HEK293 (cell line): Measurements from ENCODE around the gene PHF5A.
A peak's percentile ranks its signal among the peaks of the same experiment; 100 is the strongest.

ENCODE experiments used
- CTCF ChIA-PET: fragments of 350-600 bp; formaldehyde crosslinking; extraction: SDS; loops from one replicate; lab custom pipeline; 2021; ENCODE audit warnings: antibody characterized with exemption; lab: Yijun Ruan, JAX
- POLR2A ChIA-PET: fragments of 300-600 bp; formaldehyde crosslinking; extraction: SDS; loops from one replicate; lab custom pipeline; 2020; ENCODE audit warnings: antibody characterized with exemption, inconsistent platforms; lab: Yijun Ruan, JAX
- H3K27ac ChIP-seq: fragments of 200-500 bp; sonication (Bioruptor generic); 2 replicates; pipeline ENCODE4 v1.5.1; 2014; ENCODE audit warnings: low read depth, low read length, control low read depth, inconsistent platforms; ENCODE audit errors: extremely low read depth
- H3K36me3 ChIP-seq, 2 experiments: fragments of 200-500 bp in 1 of 2; sonication (Bioruptor generic) in 1 of 2; 1 replicate in 1 of 2; 2 replicates in 1 of 2; pipeline ENCODE4 v1.5.1; 2014 to 2017; ENCODE audit warnings: inconsistent platforms in 2 of 2, low read length in 2 of 2; ENCODE audit not compliant: control insufficient read depth in 2 of 2, insufficient read depth in 1 of 2
- H3K4me1 ChIP-seq: fragments of 200-500 bp; sonication (Bioruptor generic); 2 replicates; pipeline ENCODE4 v1.5.1; 2014; ENCODE audit warnings: mild to moderate bottlenecking, low read length, inconsistent platforms; ENCODE audit not compliant: control insufficient read depth, insufficient read depth
- H3K4me3 ChIP-seq: 2 replicates; pipeline ENCODE4 v1.5.1; 2011; ENCODE audit warnings: low read depth, mild to moderate bottlenecking, control low read depth, low read length, moderate library complexity
- H3K9me3 ChIP-seq: fragments of 200-500 bp; sonication (Bioruptor generic); 2 replicates; pipeline ENCODE4 v1.5.1; 2014; ENCODE audit warnings: low read depth, low read length, inconsistent platforms; ENCODE audit not compliant: control insufficient read depth, insufficient read depth
- BCL11B ChIP-seq: fragments of 450-650 bp; formaldehyde crosslinking; IDR thresholded peaks from 2 replicates; pipeline ENCODE4 v1.5.1; 2016; ENCODE audit warnings: low read depth, missing biosample characterization, missing genetic modification characterization
- EGR2 ChIP-seq: fragments of 450-650 bp; formaldehyde crosslinking; IDR thresholded peaks from 2 replicates; pipeline ENCODE4 v1.5.1; 2016; ENCODE audit warnings: low read depth, missing biosample characterization, missing genetic modification characterization
- IKZF3 ChIP-seq: fragments of 450-650 bp; IDR thresholded peaks from 2 replicates; pipeline ENCODE4 v1.5.0; 2018; ENCODE audit warnings: missing biosample characterization, mild to moderate bottlenecking, missing genetic modification characterization, moderate library complexity
- KLF17 ChIP-seq: fragments of 450-650 bp; formaldehyde crosslinking; IDR thresholded peaks from 2 replicates; pipeline ENCODE4 v1.5.1; 2016; ENCODE audit warnings: missing biosample characterization, missing genetic modification characterization
- MEIS1 ChIP-seq: sonication (generic); formaldehyde crosslinking; IDR thresholded peaks from 2 replicates; pipeline ENCODE4 v1.8.1; 2022; ENCODE audit warnings: missing genetic modification reagents, mild to moderate bottlenecking, borderline replicate concordance
- MYNN ChIP-seq: fragments of 450-650 bp; formaldehyde crosslinking; IDR thresholded peaks from 2 replicates; pipeline ENCODE4 v1.5.1; 2016; ENCODE audit warnings: missing biosample characterization, missing genetic modification characterization, borderline replicate concordance
- MZF1 ChIP-seq: fragments of 450-650 bp; formaldehyde crosslinking; IDR thresholded peaks from 2 replicates; pipeline ENCODE4 v1.5.1; 2017; ENCODE audit warnings: missing biosample characterization, missing genetic modification characterization, borderline replicate concordance
- SCRT2 ChIP-seq: fragments of 450-650 bp; formaldehyde crosslinking; IDR thresholded peaks from 2 replicates; pipeline ENCODE4 v1.5.1; 2016; ENCODE audit warnings: missing biosample characterization, missing genetic modification characterization
- TRIM28 ChIP-seq: IDR thresholded peaks from 2 replicates; pipeline ENCODE4 v1.6.1; 2011; ENCODE audit warnings: low read length, control low read depth, borderline replicate concordance
- TSHZ1 ChIP-seq: fragments of 450-650 bp; formaldehyde crosslinking; IDR thresholded peaks from 2 replicates; pipeline ENCODE4 v1.5.1; 2016; ENCODE audit warnings: missing biosample characterization, missing genetic modification characterization, borderline replicate concordance
- WT1 ChIP-seq: fragments of 450-650 bp; formaldehyde crosslinking; IDR thresholded peaks from 2 replicates; pipeline ENCODE4 v1.5.1; 2016; ENCODE audit warnings: missing biosample characterization, missing genetic modification characterization
- ZBTB17 ChIP-seq: fragments of 450-650 bp; formaldehyde crosslinking; IDR thresholded peaks from 2 replicates; pipeline ENCODE4 v1.5.1; 2016; ENCODE audit warnings: missing biosample characterization, missing genetic modification characterization
- ZBTB44 ChIP-seq: fragments of 450-650 bp; IDR thresholded peaks from 2 replicates; pipeline ENCODE4 v1.5.1; 2018; ENCODE audit warnings: missing biosample characterization, mild to moderate bottlenecking, missing genetic modification characterization
- ZBTB8A ChIP-seq: fragments of 450-650 bp; formaldehyde crosslinking; IDR thresholded peaks from 2 replicates; pipeline ENCODE4 v1.5.1; 2016; ENCODE audit warnings: missing biosample characterization, missing genetic modification characterization
- ZFHX2 ChIP-seq: fragments of 450-650 bp; formaldehyde crosslinking; conservative IDR thresholded peaks from 2 replicates; pipeline ENCODE4 v1.5.1; 2016; ENCODE audit warnings: missing biosample characterization, missing genetic modification characterization
- ZNF16 ChIP-seq: fragments of 450-650 bp; formaldehyde crosslinking; IDR thresholded peaks from 2 replicates; pipeline ENCODE4 v1.5.1; 2016; ENCODE audit warnings: low read depth, missing biosample characterization, missing genetic modification characterization
- ZNF175 ChIP-seq: fragments of 450-650 bp; formaldehyde crosslinking; IDR thresholded peaks from 2 replicates; pipeline ENCODE4 v1.5.1; 2016; ENCODE audit warnings: missing biosample characterization, missing genetic modification characterization
- ZNF362 ChIP-seq: fragments of 450-650 bp; formaldehyde crosslinking; IDR thresholded peaks from 2 replicates; pipeline ENCODE4 v1.5.1; 2016; ENCODE audit warnings: missing biosample characterization, missing genetic modification characterization
- ZNF37A ChIP-seq: fragments of 450-650 bp; IDR thresholded peaks from 2 replicates; pipeline ENCODE4 v1.5.1; 2018; ENCODE audit warnings: missing biosample characterization, missing genetic modification characterization
- ZNF473 ChIP-seq: fragments of 450-650 bp; formaldehyde crosslinking; IDR thresholded peaks from 2 replicates; pipeline ENCODE4 v1.5.1; 2017; ENCODE audit warnings: missing biosample characterization, missing genetic modification characterization
- ZNF561 ChIP-seq: fragments of 450-650 bp; IDR thresholded peaks from 2 replicates; pipeline ENCODE4 v1.5.1; 2018; ENCODE audit warnings: missing biosample characterization, missing genetic modification characterization, borderline replicate concordance
- ZNF596 ChIP-seq: fragments of 450-650 bp; IDR thresholded peaks from 2 replicates; pipeline ENCODE4 v1.5.0; 2018; ENCODE audit warnings: missing biosample characterization, mild to moderate bottlenecking, missing genetic modification characterization, moderate library complexity
- ZNF623 ChIP-seq: fragments of 450-650 bp; formaldehyde crosslinking; IDR thresholded peaks from 2 replicates; pipeline ENCODE4 v1.5.1; 2016; ENCODE audit warnings: missing biosample characterization, missing genetic modification characterization
- ZNF658 ChIP-seq: fragments of 450-650 bp; formaldehyde crosslinking; IDR thresholded peaks from 2 replicates; pipeline ENCODE4; 2016; ENCODE audit warnings: missing biosample characterization, missing genetic modification characterization
- ZNF664 ChIP-seq: fragments of 450-650 bp; formaldehyde crosslinking; IDR thresholded peaks from 2 replicates; pipeline ENCODE4 v1.5.1; 2016; ENCODE audit warnings: missing biosample characterization, missing genetic modification characterization
- ZNF707 ChIP-seq: fragments of 450-650 bp; formaldehyde crosslinking; IDR thresholded peaks from 2 replicates; pipeline ENCODE4 v1.5.1; 2016; ENCODE audit warnings: missing biosample characterization, missing genetic modification characterization
- ZNF791 ChIP-seq: fragments of 450-650 bp; formaldehyde crosslinking; IDR thresholded peaks from 2 replicates; pipeline ENCODE4 v1.5.1; 2016; ENCODE audit warnings: missing biosample characterization, missing genetic modification characterization

PHF5A gene

GRCh38 chr22:41479671-41480396, 11.3 kb upstream of the PHF5A start (continued):
- no peak for TF ChIP-seq KLF17 (tag by site-specific recombination)
- no peak for TF ChIP-seq ZBTB8A (tag by site-specific recombination)
- peak; percentile 59; the same call in 1 of the 2 replicates for TF ChIP-seq SCRT2
- no peak for TF ChIP-seq IKZF3
- TF ChIP-seq ZNF362 (tag by site-specific recombination) = no peak
- no peak for TF ChIP-seq ZNF664
- TF ChIP-seq ZNF596 (tag by site-specific recombination) = no peak
- no peak for TF ChIP-seq ZNF16 (tag by site-specific recombination)
- TF ChIP-seq ZBTB44 = no peak
- no peak for TF ChIP-seq ZNF175
- TF ChIP-seq ZNF791 (tag by site-specific recombination) = no peak
- peak; percentile 83; the same call in 1 of the 2 replicates for TF ChIP-seq MZF1
- no peak for TF ChIP-seq ZNF473 (tag by site-specific recombination)

- ChIA-PET CTCF (interaction anchor here (0.6 to 4.0 kb wide), 4 partner anchors 31 to 233 kb away, joined by 3 to 28 read pairs (median 4); no protein-coding TSS in a partner anchor), POLR2A (interaction anchor here (0.6 to 3.5 kb wide), 6 partner anchors 10 to 1006 kb away, joined by 3 to 19 read pairs (median 4); partner anchors contain the start of genes ACO2, PHF5A, TEF and TOB2)
- H3K36me3 ChIP-seq = peaks cover 3 to 9% of the 10 kb centered on the region in 2 experiments; a peak in 2 of 3 replicates
- no peak for TF ChIP-seq TRIM28
- TF ChIP-seq ZFHX2 (tag by site-specific recombination) = peak; percentile 59
- TF ChIP-seq EGR2 = peak; percentile 71
- TF ChIP-seq ZNF623 (tag by site-specific recombination) = no peak
- H3K27ac ChIP-seq = no peak overlapping the region
- no peaks in the 10 kb centered on the region for H3K9me3 ChIP-seq
- H3K4me1 ChIP-seq = no peaks in the 10 kb centered on the region
- H3K4me3 ChIP-seq = no peak overlapping the region
Observed at GRCh38 chr22:41478891-41479521, 10.5 kb upstream of the PHF5A start.

GRCh38 chr22:41478473-41478872, 10.0 kb upstream of the PHF5A start:
- no peaks in the 10 kb centered on the region for H3K4me1 ChIP-seq
- H3K9me3 ChIP-seq = no peaks in the 10 kb centered on the region
- peaks cover 3 to 13% of the 10 kb centered on the region in 2 experiments; a peak in 2 of 3 replicates for H3K36me3 ChIP-seq
- CTCF ChIA-PET = interaction anchor here (0.6 to 4.0 kb wide), 2 partner anchors 39 to 233 kb away, joined by 3 to 28 read pairs; no protein-coding TSS in a partner anchor
- H3K4me3 ChIP-seq = no peak overlapping the region
- no peak overlapping the region for H3K27ac ChIP-seq
- POLR2A ChIA-PET = interaction anchor here (0.6 to 3.5 kb wide), 6 partner anchors 9 to 1006 kb away, joined by 3 to 19 read pairs (median 4); partner anchors contain the start of genes ACO2, PHF5A, TEF and TOB2
- TF ChIP-seq TSHZ1 (tag by site-specific recombination) = no peak
- no peak for TF ChIP-seq ZNF561 (tag by site-specific recombination)
- no peak for TF ChIP-seq MYNN (tag by site-specific recombination)
- TF ChIP-seq ZNF658 (tag by site-specific recombination) = no peak
- TF ChIP-seq ZBTB17 = no peak
- TF ChIP-seq ZNF175 = no peak
- TF ChIP-seq ZNF707 (tag by site-specific recombination) = no peak
- TF ChIP-seq MEIS1 = no peak
- no peak for TF ChIP-seq ZNF37A (tag by site-specific recombination)
- no peak for TF ChIP-seq BCL11B (tag by site-specific recombination)
- no peak for TF ChIP-seq WT1 (tag by site-specific recombination)
